ENCODE results near the gene TMEM95.

- TF ChIP-seq ZNF571 (tag by site-specific recombination; IDR thresholded peaks at IDR 0.05) (no peak), ZNF121 (tag by site-specific recombination; IDR thresholded peaks at IDR 0.05) (no peak), ZFP37 (tag by site-specific recombination; IDR thresholded peaks at IDR 0.05) (no peak), CTCF (tag by site-specific recombination; IDR thresholded peaks at IDR 0.05) (no peak), HOXA7 (CRISPR knock-in tag; IDR thresholded peaks at IDR 0.05; ENCODE audit: borderline replicate concordance) (no peak), REST (tag by site-specific recombination; IDR thresholded peaks at IDR 0.05) (no peak), ZNF324 (tag by site-specific recombination; IDR thresholded peaks at IDR 0.05) (0 out of 2 replicates have a peak, but pooled peaks have one; percentile 72), ZNF398 (tag by site-specific recombination; IDR thresholded peaks at IDR 0.05) (0 out of 2 replicates have a peak, but pooled peaks have one; percentile 23), YY1 (tag by site-specific recombination; IDR thresholded peaks at IDR 0.05) (no peak; the same call in 1 of the 2 replicates), ZNF311 (tag by site-specific recombination; IDR thresholded peaks at IDR 0.05; ENCODE audit: borderline replicate concordance) (no peak), ZNF335 (tag by site-specific recombination; conservative IDR thresholded peaks at IDR 0.05) (peak; percentile 82), KLF8 (tag by site-specific recombination; IDR thresholded peaks at IDR 0.05) (peak; percentile 91)
These were observed 25.5 kb upstream of the TMEM95 start for GRCh38 chr17:7329374-7329996.
